Measurements from ENCODE around the gene TIMM10. TPM values are rescaled to one million over a fixed set of nuclear protein-coding genes. Genes with fewer than 3 reads are reported as not detected.

The TIMM10 gene, protein sequence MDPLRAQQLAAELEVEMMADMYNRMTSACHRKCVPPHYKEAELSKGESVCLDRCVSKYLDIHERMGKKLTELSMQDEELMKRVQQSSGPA
- total RNA-seq = 53.1 and 56.5 TPM in 2 replicates

DNA sequence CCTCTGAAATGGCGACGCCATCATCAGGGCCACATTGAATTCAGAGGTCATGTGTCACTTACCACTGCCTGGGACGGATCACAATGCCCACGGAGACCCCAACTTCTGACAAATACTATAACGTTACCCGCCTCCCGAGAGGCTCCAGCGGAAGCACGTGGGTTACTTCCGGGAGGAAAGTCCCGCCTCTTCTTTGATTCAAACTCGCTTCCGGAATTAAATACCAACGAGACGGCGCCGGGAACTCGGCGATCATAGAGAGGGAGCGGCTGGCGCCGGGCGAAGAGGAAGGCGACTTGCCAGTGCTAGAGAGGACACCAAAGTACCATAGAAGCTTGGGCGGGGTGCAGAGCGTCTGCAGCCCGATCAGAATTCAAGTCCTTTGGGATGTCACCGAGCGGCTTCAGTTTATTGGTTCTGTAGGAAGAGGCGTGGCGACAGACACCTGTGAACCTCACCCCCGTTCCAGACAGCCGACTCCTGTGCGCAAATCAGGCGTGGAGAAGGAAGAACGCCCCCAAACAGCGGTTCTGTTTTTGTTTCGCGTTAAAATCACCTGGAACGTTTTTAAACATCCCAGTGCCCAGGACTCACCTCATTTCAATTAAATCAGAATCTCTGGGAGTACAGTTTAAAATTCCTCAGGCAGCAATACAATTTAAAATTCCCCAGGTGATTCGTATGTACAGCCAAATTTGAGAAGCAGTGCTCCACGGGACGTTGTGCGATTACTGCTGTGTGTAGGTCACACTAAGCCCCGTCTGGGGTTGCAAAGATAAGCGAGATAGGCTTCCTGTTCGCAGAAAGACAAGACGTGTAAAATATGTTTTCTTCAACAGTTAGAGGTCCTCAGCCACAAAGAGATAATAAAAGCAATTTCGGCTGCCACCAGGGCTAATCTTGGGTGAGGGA is at the start of gene TIMM10:
TIMM10 (minus strand) TSS at position 159 of the 912 bp plus-strand sequence. CDS start 565 bp downstream, outside the sequence.

GRCh38 chr11:57567515-57568329 is 37.2 kb upstream of the TIMM10 start, which contains the start of gene UBE2L6:
Gene UBE2L6, minus strand, starts transcription at chr11:57567672. Its CDS starts 61 bp downstream, at chr11:57567611.

GRCh38 chr11:57536947-57537619 is 6.5 kb upstream of the TIMM10 start, which contains the start of gene SMTNL1:
Gene SMTNL1, plus strand, starts transcription at chr11:57537595. Its CDS starts 5,048 bp downstream, at chr11:57542643.

GRCh38 chr11:57515332-57516060 is 15.1 kb downstream of the TIMM10 start, which contains the start of gene SLC43A1:
Gene SLC43A1, minus strand, starts transcription at chr11:57515702. Its CDS starts 1,591 bp downstream, at chr11:57514111.

Other genes with a start within 250 kb of the TIMM10 start
- 60.4 and 70.6 TPM in 2 replicates for gene TNKS1BP1, start 205.8 kb downstream of the TIMM10 start, total RNA-seq
- 140 and 147 TPM in 2 replicates for gene SSRP1, start 194.9 kb downstream of the TIMM10 start, total RNA-seq
- gene P2RX3, start 192.4 kb downstream of the TIMM10 start, total RNA-seq = 0.15 TPM in 1 of 2 replicates, not detected in the other
- not detected in 2 replicates for gene PRG3, start 149.6 kb downstream of the TIMM10 start, total RNA-seq
- not detected in 2 replicates for gene PRG2, start 140.1 kb downstream of the TIMM10 start, total RNA-seq
- 64.2 and 82.5 TPM in 2 replicates for gene SLC43A3, start 103.6 kb downstream of the TIMM10 start, total RNA-seq
- 1.3 TPM in 2 replicates for gene RTN4RL2, start 70.2 kb downstream of the TIMM10 start, total RNA-seq
- gene SLC43A1, start 15.1 kb downstream of the TIMM10 start, total RNA-seq = 17.1 and 18.8 TPM in 2 replicates
- not detected in 2 replicates for gene SMTNL1, start 6.8 kb upstream of the TIMM10 start, total RNA-seq
- 35.1 and 41.9 TPM in 2 replicates for gene UBE2L6, start 36.9 kb upstream of the TIMM10 start, total RNA-seq
- 56.3 and 67.6 TPM in 2 replicates for gene SERPING1, start 66.9 kb upstream of the TIMM10 start, total RNA-seq
- gene YPEL4, start 119.2 kb upstream of the TIMM10 start, total RNA-seq = 0.17 and 0.45 TPM in 2 replicates
- 15.0 and 15.8 TPM in 2 replicates for gene CLP1, start 127.0 kb upstream of the TIMM10 start, total RNA-seq
- gene ZDHHC5, start 137.4 kb upstream of the TIMM10 start, total RNA-seq = 37.3 and 39.7 TPM in 2 replicates
- 25.4 and 36.4 TPM in 2 replicates for gene MED19, start 181.5 kb upstream of the TIMM10 start, total RNA-seq
- gene TMX2, start 181.8 kb upstream of the TIMM10 start, total RNA-seq = 59.6 and 60.0 TPM in 2 replicates
- 220 and 229 TPM in 2 replicates for gene SELENOH, start 210.7 kb upstream of the TIMM10 start, total RNA-seq
- gene BTBD18, start 221.1 kb upstream of the TIMM10 start, total RNA-seq = not detected in 2 replicates
- gene CTNND1, start 231.0 kb upstream of the TIMM10 start, total RNA-seq = 61.7 and 64.1 TPM in 2 replicates

Data from bronchus fibroblast of lung (primary cell).